Lung (tissue), 12 donors: ENCODE results near the gene IGF2R. TPM values are rescaled to one million over a fixed set of nuclear protein-coding genes. Genes with fewer than 3 reads are reported as not detected.

Source experiments
- ATAC-seq: fragments of 200-7000 bp; cut with Tn5 transposase; one replicate; pipeline ENCODE4 v1.9.1; 2020; ENCODE audit warnings: moderate number of reproducible peaks; ENCODE audit not compliant: insufficient read depth, low FRiP score
- DNase-seq, 3 donors: peaks; one replicate each; pipeline ENCODE4 v3.0.0-alpha.2; 2013 to 2017
- H3K27ac ChIP-seq, 2 donors: one replicate each; pipeline ENCODE4 v1.5.1; 2013; ENCODE audit warnings: mild to moderate bottlenecking in 2 of 2, moderate library complexity in 2 of 2, control low read depth in 1 of 2, inconsistent platforms in 1 of 2, low read depth in 1 of 2, low read length in 1 of 2
- H3K27me3 ChIP-seq, 3 donors: one replicate each; pipeline ENCODE4 v1.5.1; 2013; ENCODE audit warnings: low read length in 2 of 3; ENCODE audit not compliant: control insufficient read depth in 3 of 3, insufficient read depth in 3 of 3
- H3K36me3 ChIP-seq, 4 donors: one replicate each; pipeline ENCODE4 v1.5.1; 2013; ENCODE audit warnings: low read length in 4 of 4, mild to moderate bottlenecking in 1 of 4, moderate library complexity in 1 of 4; ENCODE audit not compliant: control insufficient read depth in 4 of 4, insufficient read depth in 4 of 4
- H3K4me1 ChIP-seq, 5 donors: one replicate each; pipeline ENCODE4 v1.5.1; 2013; ENCODE audit warnings: low read length in 5 of 5, mild to moderate bottlenecking in 2 of 5, moderate library complexity in 1 of 5; ENCODE audit not compliant: control insufficient read depth in 5 of 5, insufficient read depth in 5 of 5
- H3K4me3 ChIP-seq: one replicate; pipeline ENCODE4 v1.5.1; 2013; ENCODE audit warnings: mild to moderate bottlenecking, control low read depth, moderate library complexity
- H3K9ac ChIP-seq, 2 donors: one replicate each; pipeline ENCODE4 v1.5.1; 2013; ENCODE audit warnings: low read length in 2 of 2, control low read depth in 1 of 2; ENCODE audit not compliant: insufficient read depth in 1 of 2
- H3K9me3 ChIP-seq, 4 donors: one replicate each; pipeline ENCODE4 v1.5.1; 2013; ENCODE audit warnings: low read length in 3 of 4, mild to moderate bottlenecking in 1 of 4, moderate library complexity in 1 of 4; ENCODE audit not compliant: control insufficient read depth in 4 of 4, insufficient read depth in 3 of 4
- WGBS, 2 donors: extraction: QIAGEN DNeasy Blood & Tissue Kit; methylation state at CpG; one replicate each; pipeline ENCODE4 v1.1.7; 2013; 5-methylcytosine and 5-hydroxymethylcytosine counted together
- polyA plus RNA-seq, 2 donors: library from polyadenylated mRNA; stranded (reverse); fragments of 200-250 nt; gene quantifications; one replicate each; pipeline ENCODE4 v1.2.1, GENCODE V29; 2013
- total RNA-seq, 2 donors: library from RNA; depleted of rRNA in 1 of 2; stranded (reverse); fragments of >200 nt in 1 of 2; gene quantifications; one replicate each; pipeline ENCODE4 v1.2.1, GENCODE V29; 2014 to 2021
- TF ChIP-seq, protein P1 (sequence below): IDR thresholded peaks from 2 replicates; pipeline ENCODE4 v1.5.1; 2012; ENCODE audit warnings: mild to moderate bottlenecking; ENCODE audit errors: control extremely low read depth, extremely low read depth
- donor health status: control.
- donor health status: control.
- donor health status: Bipolar disorder and iron deficiency.
- donor health status: healthy.
- donor health status: DM: yes; HTN: yes; CAD: no.

IGF2R gene
- total and polyA plus RNA-seq, 4 donors: 30.0 to 125 (median 92.6) TPM

DNA sequence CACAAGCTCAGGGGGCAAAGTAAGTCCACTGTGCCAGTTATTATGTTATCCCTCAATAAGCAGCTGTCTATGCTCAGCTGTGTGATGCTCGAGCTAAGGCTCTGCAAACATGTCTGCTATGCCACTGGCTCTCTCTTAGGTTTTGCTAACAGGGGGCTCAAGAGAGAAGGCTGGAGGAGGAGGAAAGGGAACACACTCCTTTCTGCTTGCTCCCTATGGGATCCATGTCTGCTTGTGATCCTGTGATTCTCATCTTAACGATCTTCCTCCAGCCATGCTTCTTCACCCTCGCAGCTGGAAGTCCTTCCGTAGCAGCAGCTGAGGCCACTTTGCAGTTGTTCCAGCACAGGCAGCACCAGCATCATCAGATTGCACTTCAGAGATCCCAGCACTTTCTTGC, 37.0 kb upstream of the IGF2R start:
- H3K36me3 ChIP-seq: no peaks in the 10 kb centered on the region
- H3K9me3 ChIP-seq: peaks cover 0 to 3% (median 0%) of the 10 kb centered on the region in 4 donors
- no peak overlapping the region for H3K9ac ChIP-seq
- TF ChIP-seq, protein P1, sequence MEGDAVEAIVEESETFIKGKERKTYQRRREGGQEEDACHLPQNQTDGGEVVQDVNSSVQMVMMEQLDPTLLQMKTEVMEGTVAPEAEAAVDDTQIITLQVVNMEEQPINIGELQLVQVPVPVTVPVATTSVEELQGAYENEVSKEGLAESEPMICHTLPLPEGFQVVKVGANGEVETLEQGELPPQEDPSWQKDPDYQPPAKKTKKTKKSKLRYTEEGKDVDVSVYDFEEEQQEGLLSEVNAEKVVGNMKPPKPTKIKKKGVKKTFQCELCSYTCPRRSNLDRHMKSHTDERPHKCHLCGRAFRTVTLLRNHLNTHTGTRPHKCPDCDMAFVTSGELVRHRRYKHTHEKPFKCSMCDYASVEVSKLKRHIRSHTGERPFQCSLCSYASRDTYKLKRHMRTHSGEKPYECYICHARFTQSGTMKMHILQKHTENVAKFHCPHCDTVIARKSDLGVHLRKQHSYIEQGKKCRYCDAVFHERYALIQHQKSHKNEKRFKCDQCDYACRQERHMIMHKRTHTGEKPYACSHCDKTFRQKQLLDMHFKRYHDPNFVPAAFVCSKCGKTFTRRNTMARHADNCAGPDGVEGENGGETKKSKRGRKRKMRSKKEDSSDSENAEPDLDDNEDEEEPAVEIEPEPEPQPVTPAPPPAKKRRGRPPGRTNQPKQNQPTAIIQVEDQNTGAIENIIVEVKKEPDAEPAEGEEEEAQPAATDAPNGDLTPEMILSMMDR: no peak
- WGBS, 2 donors: 71 to 80% methylated on average over 4 of the region's 4 CpGs
- no peak overlapping the region for H3K27ac ChIP-seq
- H3K4me1 ChIP-seq: peaks cover 0 to 4% (median 3%) of the 10 kb centered on the region in 5 donors
- peak in 2 of 3 donors; percentile 13 to 36 for DNase-seq
- H3K4me3 ChIP-seq: no peak overlapping the region
- no peaks in the 10 kb centered on the region for H3K27me3 ChIP-seq
- ATAC-seq: no peak

DNA sequence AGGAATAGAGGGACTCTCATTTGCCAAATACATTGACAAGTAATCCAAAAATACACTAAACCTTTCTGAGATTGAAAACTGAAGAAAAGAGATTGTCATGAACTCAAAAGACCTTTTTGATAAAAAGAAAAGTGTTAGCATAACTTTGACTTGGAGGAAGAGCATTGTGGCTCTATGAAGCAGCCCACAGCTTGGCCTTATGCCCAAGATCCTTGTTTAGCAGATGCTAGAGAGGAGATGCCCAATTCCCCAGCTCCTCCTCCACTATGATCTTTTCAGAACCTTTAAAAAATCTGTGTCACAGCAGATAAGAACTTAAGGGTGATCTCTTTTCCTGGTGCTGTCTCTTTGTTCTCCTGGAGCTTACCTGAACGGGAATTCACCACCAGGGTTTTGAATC, 35.8 kb upstream of the IGF2R start:
- Histone ChIP-seq H3K4me1 (peaks cover 0 to 4% (median 3%) of the 10 kb centered on the region in 5 donors), H3K9me3 (peaks cover 0 to 5% (median 0%) of the 10 kb centered on the region in 4 donors), H3K27ac (no peak overlapping the region), H3K4me3 (no peak overlapping the region), H3K9ac (no peak overlapping the region), H3K36me3 (no peaks in the 10 kb centered on the region), H3K27me3 (no peaks in the 10 kb centered on the region)
- TF ChIP-seq, protein P1: no peak
- DNase-seq (peak in 2 of 3 donors; percentile 28 to 51), ATAC-seq (no peak)
- WGBS, 2 donors: 93 to 100% methylated on average over 1 of the region's 1 CpG

- no peak overlapping the region for H3K9ac ChIP-seq
- H3K36me3 ChIP-seq: no peaks in the 10 kb centered on the region
- H3K4me3 ChIP-seq: no peak overlapping the region
- TF ChIP-seq, protein P1: no peak
- no peak overlapping the region for H3K27ac ChIP-seq
- 87 to 88% methylated on average over 4 of the region's 4 CpGs for WGBS, 2 donors
- ATAC-seq (no peak), DNase-seq (no peak)
- H3K27me3 ChIP-seq: no peaks in the 10 kb centered on the region
- peaks cover 0 to 5% (median 0%) of the 10 kb centered on the region in 4 donors for H3K9me3 ChIP-seq
- peaks cover 0 to 4% (median 3%) of the 10 kb centered on the region in 5 donors for H3K4me1 ChIP-seq
Measured at GRCh38 chr6:159934181-159934580, 34.7 kb upstream of the IGF2R start.

DNA sequence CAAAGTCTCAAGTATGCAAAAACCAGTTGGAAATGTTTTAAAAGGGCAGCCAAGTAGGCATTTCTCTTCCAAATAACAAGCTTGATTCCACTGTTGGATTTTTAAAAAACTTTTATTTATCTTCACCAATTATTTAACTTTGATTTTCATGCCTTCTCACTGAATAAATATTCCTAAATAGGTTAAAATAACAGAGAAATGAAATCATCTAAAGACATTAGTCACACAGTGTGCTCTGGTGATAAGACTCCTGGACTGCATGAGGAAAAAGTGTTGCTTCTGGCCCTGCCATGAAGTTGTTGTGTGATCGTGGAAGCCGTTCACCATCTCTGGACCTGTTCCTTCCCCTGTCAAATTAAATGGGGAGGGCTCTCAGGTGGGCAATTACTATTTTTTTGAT, 33.8 kb upstream of the IGF2R start:
- Histone ChIP-seq H3K36me3 (no peaks in the 10 kb centered on the region), H3K4me3 (no peak overlapping the region), H3K27ac (no peak overlapping the region), H3K4me1 (peaks cover 0 to 9% (median 3%) of the 10 kb centered on the region in 5 donors), H3K9ac (no peak overlapping the region), H3K9me3 (peaks cover 0 to 5% (median 0%) of the 10 kb centered on the region in 4 donors), H3K27me3 (no peaks in the 10 kb centered on the region)
- 68 to 84% methylated on average over 2 of the region's 2 CpGs for WGBS, 2 donors
- DNase-seq (no peak), ATAC-seq (no peak)
- TF ChIP-seq, protein P1: no peak
